Heart left ventricle (tissue), 13 donors: ENCODE data around the gene CTNND2.
A peak's percentile ranks its signal among the peaks of the same experiment; 100 is the strongest.

Source experiments
- POLR2A ChIP-seq, 2 donors: fragments of 450-650 bp; IDR thresholded peaks; one replicate each; pipeline ENCODE4 v1.6.1; 2017; ENCODE audit warnings: antibody characterized with exemption in 2 of 2, mild to moderate bottlenecking in 2 of 2, moderate library complexity in 2 of 2
- TF ChIP-seq, protein P1 (sequence below), 12 donors: fragments of 200-600 bp; sonication (generic) in 4 of 12; IDR thresholded peaks; one replicate each; pipeline versions ENCODE4 v1.5.0 to v1.8.0; 2018 to 2022; ENCODE audit warnings: antibody characterized with exemption in 12 of 12, mild to moderate bottlenecking in 5 of 12
- donor health status: ischemic (EF 13 %, LVEDD 7.1; RV severe dilation, severe dysfunction).
- donor health status: DM: no; HTN: yes; CAD: no.
- donor health status: DM: no; HTN: no; CAD: no.
- donor health status: ischemic (EF 25% LVEDD 6.9; RV normal size, moderate dysfunction).
- donor health status: ischemic (EF 25% LVEDD 5.7; RV mildly dilated, moderate dysfunction).
- donor health status: ischemic (EF 35%, LVEDD 5.7; RV mildly dilated, moderate dysfunction).
- donor health status: nonischemic (EF 11% LVEDD 7.7; RV severe dilation, severe dysfunction).
- donor health status: DM: yes; HTN: yes; CAD: no.
- donor health status: PGD.
- donor health status: ischemic (EF 29% LVEDD 5.4; RV normal size, mild dysfunction).
- donor health status: nonischemic (EF 23%, LVEDD 6.1; RV moderate dilation, normal function).

DNA sequence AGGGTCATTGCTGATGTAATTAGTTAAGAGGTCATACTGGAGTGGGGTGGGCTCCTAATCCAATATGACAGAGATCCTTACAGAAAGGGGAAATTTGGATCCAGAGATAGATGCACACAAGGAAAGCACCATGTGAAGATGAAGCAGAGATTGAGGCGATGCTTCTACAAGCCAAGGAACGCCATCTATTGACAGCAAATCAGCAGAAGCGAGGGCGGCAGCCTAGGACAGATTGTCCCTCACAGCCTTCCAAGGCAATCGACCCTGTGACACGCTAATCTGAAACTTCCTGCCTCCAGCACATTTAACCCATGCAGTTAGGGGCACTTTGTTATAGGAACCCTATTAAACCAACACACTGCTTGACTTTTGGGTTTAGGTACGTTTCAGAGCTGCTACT, 858.1 kb downstream of the CTNND2 start:
- TF ChIP-seq, protein P1, sequence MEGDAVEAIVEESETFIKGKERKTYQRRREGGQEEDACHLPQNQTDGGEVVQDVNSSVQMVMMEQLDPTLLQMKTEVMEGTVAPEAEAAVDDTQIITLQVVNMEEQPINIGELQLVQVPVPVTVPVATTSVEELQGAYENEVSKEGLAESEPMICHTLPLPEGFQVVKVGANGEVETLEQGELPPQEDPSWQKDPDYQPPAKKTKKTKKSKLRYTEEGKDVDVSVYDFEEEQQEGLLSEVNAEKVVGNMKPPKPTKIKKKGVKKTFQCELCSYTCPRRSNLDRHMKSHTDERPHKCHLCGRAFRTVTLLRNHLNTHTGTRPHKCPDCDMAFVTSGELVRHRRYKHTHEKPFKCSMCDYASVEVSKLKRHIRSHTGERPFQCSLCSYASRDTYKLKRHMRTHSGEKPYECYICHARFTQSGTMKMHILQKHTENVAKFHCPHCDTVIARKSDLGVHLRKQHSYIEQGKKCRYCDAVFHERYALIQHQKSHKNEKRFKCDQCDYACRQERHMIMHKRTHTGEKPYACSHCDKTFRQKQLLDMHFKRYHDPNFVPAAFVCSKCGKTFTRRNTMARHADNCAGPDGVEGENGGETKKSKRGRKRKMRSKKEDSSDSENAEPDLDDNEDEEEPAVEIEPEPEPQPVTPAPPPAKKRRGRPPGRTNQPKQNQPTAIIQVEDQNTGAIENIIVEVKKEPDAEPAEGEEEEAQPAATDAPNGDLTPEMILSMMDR (IDR thresholded peaks at IDR 0.05), result peak in 4 of 12 donors; percentile 12 to 32 (median 26)
- no peak for TF ChIP-seq POLR2A (IDR thresholded peaks at IDR 0.05)
